RWPE1 (cell line): Measurements from ENCODE around the gene RAPGEF5.

Experiments
- CTCF ChIA-PET: fragments of 350-600 bp; sonication (Branson Sonifier 250); formaldehyde crosslinking; extraction: SDS; loops from one replicate; lab custom pipeline; 2021; lab: Yijun Ruan, JAX
- POLR2A ChIA-PET: fragments of 400-600 bp; formaldehyde crosslinking; extraction: SDS; loops from one replicate; lab custom pipeline; 2020; ENCODE audit warnings: antibody characterized with exemption; ENCODE audit not compliant: low non-redundant PET; lab: Yijun Ruan, JAX
- DNase-seq: peaks from one replicate; pipeline ENCODE4 v3.0.0; 2012; ENCODE audit warnings: low spot score
- H3K27ac ChIP-seq: fragments of 450-650 bp; 2 replicates; pipeline ENCODE4 v1.5.1; 2017
- TF ChIP-seq, protein P1 (sequence below): fragments of 450-650 bp; conservative IDR thresholded peaks from 2 replicates; pipeline ENCODE4 v1.5.1; 2017; ENCODE audit warnings: low read depth, mild to moderate bottlenecking

The RAPGEF5 gene

DNA sequence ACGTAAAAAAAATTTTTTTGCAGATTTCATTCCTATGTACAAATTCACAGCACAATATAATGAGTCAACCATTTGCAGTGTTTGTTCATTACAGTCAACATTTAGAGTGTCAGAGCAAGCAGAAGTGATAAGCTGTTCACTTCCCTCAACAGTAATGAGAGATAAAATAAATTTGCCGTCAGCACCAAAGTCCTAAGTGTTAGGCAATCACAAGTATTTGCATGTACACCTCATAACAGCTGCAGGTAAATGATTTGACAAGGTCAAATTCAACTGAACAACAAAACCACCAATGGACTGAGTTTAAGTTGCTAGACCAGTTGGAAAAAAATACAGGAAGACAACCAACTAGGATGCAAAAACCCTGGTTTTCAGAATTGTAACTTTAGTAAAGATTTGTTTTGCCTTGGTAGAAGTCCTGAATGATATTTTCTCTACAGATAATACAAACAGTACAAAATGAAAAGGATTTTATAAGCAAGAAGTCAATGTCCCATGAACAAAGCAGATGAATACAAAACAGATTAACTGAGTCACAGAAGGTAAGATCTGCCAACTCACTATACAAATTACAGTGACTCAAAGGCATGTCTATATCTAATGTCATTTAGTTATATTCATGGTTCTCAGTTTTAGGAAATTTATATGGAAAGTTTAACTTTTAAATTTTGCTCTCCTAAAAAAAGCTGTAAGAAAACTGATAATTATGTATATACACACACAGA is 10.4 kb downstream of the RAPGEF5 start:
- ChIA-PET POLR2A (no interaction called here), CTCF (interaction anchor here (0.6 kb wide), 1 partner anchor 10 kb away, joined by 3 read pairs; no protein-coding TSS in a partner anchor)
- TF ChIP-seq, protein P1, sequence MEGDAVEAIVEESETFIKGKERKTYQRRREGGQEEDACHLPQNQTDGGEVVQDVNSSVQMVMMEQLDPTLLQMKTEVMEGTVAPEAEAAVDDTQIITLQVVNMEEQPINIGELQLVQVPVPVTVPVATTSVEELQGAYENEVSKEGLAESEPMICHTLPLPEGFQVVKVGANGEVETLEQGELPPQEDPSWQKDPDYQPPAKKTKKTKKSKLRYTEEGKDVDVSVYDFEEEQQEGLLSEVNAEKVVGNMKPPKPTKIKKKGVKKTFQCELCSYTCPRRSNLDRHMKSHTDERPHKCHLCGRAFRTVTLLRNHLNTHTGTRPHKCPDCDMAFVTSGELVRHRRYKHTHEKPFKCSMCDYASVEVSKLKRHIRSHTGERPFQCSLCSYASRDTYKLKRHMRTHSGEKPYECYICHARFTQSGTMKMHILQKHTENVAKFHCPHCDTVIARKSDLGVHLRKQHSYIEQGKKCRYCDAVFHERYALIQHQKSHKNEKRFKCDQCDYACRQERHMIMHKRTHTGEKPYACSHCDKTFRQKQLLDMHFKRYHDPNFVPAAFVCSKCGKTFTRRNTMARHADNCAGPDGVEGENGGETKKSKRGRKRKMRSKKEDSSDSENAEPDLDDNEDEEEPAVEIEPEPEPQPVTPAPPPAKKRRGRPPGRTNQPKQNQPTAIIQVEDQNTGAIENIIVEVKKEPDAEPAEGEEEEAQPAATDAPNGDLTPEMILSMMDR = no peak
- H3K27ac ChIP-seq = no peak overlapping the region
- DNase-seq = no peak

GRCh38 chr7:22344655-22345054 is 12.3 kb downstream of the RAPGEF5 start:
- H3K27ac ChIP-seq = no peak overlapping the region
- CTCF ChIA-PET = no interaction called here
- TF ChIP-seq, protein P1 = no peak
- POLR2A ChIA-PET = no interaction called here
- no peak for DNase-seq

GRCh38 chr7:22343612-22344011 is 13.3 kb downstream of the RAPGEF5 start:
- DNase-seq = no peak
- H3K27ac ChIP-seq = no peak overlapping the region
- ChIA-PET POLR2A (no interaction called here), CTCF (no interaction called here)
- TF ChIP-seq, protein P1 = no peak

GRCh38 chr7:22343071-22343470 is 13.9 kb downstream of the RAPGEF5 start:
- no peak for DNase-seq
- TF ChIP-seq, protein P1 = no peak
- no peak overlapping the region for H3K27ac ChIP-seq
- ChIA-PET POLR2A (no interaction called here), CTCF (no interaction called here)

DNA sequence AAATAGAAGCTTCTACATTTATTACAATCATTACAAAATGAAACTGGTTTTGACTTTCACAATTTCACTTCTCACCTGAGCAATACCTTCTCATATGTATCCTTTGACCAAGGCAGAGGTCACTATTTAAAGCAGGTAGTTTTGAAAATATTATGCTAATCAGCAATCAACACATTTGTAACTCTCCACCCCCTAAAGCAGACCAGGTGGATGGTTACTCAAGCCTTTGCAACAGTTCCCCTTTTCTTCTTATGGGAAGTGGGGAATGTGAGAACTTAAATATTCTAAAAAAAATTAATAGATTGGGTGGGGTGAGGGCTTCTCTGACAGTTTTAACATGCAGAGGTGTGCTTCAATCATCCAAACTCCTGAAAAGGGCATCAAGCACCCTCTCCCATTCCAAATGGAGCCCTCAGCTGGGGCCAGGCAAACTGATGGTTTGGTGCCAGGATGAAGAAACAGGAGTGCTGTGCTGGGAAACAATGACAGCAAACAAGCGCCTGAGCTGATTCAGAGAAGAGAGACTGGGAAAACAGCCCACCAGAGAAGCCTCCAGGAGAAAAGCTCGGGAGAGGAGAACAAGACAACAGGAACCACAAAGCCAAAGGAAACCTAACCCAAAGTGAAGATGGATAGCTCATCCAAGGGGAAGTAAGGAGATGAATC is 17.1 kb downstream of the RAPGEF5 start:
- ChIA-PET POLR2A (no interaction called here), CTCF (interaction anchor here (0.6 kb wide), 1 partner anchor 105 kb away, joined by 3 read pairs; no protein-coding TSS in a partner anchor)
- TF ChIP-seq, protein P1 = no peak
- no peak overlapping the region for H3K27ac ChIP-seq
- DNase-seq = no peak

- ChIA-PET POLR2A (no interaction called here), CTCF (no interaction called here)
- TF ChIP-seq, protein P1 = no peak
- no peak for DNase-seq
- no peak overlapping the region for H3K27ac ChIP-seq
Observed at GRCh38 chr7:22338877-22339276, 18.1 kb downstream of the RAPGEF5 start.
